SU-DHL-6 (cell line): ENCODE data around the gene PBX2.

Experiments used
- EZH2phosphoT487 ChIP-seq: fragments of 200-600 bp; sonication (generic), shearing (Covaris generic); conservative IDR thresholded peaks from 2 replicates; pipeline ENCODE4 v1.6.1; 2018; ENCODE audit warnings: mild to moderate bottlenecking, antibody characterized with exemption, low read length, moderate library complexity, mixed read lengths
- TF ChIP-seq, protein P1 (sequence below): fragments of 200-600 bp; sonication (generic); IDR thresholded peaks from one replicate; pipeline ENCODE4 v1.5.1; 2017; ENCODE audit warnings: antibody characterized with exemption, mild to moderate bottlenecking, low read length, moderate library complexity; ENCODE audit not compliant: insufficient read depth, poor library complexity, severe bottlenecking

DNA sequence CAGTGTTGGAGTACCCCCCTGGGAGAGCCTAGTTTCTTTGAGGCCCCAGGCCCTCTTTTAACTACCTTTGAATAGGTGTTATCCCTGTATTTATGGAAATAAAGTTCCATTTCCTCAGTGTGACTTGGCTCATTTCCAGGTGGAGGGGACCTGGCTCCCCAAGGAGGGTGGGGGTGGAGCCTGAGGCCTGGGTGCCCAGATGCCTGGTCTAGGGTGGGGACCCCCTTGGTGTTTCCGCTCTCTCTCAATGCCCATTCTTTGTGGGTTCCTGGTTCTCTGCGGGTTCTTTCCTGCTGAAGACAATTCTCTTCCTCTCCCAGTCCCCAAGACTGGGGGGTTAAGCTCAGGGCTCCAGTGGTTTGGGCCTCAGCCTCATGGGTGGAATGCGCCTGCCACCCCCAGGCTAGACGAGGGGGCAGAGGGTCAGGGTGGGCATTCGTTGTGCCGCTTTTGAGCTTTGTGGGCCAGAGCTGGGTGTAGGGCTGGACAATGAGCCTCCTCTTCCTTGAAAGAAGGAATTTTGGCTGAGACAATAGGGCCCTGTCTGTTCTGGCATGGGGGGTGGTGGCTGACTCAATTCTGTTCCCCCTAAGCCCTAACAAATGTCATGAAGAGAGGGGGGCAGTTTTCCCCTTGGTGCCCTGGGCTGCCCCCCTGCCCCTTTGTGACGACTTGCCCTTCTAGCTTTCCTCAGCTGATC, 26.3 kb downstream of the PBX2 start:
- TF ChIP-seq EZH2phosphoT487: no peak
- TF ChIP-seq, protein P1, sequence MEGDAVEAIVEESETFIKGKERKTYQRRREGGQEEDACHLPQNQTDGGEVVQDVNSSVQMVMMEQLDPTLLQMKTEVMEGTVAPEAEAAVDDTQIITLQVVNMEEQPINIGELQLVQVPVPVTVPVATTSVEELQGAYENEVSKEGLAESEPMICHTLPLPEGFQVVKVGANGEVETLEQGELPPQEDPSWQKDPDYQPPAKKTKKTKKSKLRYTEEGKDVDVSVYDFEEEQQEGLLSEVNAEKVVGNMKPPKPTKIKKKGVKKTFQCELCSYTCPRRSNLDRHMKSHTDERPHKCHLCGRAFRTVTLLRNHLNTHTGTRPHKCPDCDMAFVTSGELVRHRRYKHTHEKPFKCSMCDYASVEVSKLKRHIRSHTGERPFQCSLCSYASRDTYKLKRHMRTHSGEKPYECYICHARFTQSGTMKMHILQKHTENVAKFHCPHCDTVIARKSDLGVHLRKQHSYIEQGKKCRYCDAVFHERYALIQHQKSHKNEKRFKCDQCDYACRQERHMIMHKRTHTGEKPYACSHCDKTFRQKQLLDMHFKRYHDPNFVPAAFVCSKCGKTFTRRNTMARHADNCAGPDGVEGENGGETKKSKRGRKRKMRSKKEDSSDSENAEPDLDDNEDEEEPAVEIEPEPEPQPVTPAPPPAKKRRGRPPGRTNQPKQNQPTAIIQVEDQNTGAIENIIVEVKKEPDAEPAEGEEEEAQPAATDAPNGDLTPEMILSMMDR: no peak
